Choroid plexus epithelial cell (primary cell): ENCODE data around the gene PTBP3.

Experiments used
- DNase-seq: peaks from one replicate; pipeline ENCODE4 v3.0.0-alpha.2; 2010; ENCODE audit warnings: low read depth
- H3K4me3 ChIP-seq: 2 replicates; pipeline ENCODE4 v1.5.1; 2011; ENCODE audit warnings: low read depth, mild to moderate bottlenecking, control low read depth, low read length, moderate library complexity
- CTCF ChIP-seq: conservative IDR thresholded peaks from 2 replicates; pipeline ENCODE4 v1.5.1; 2011; ENCODE audit warnings: low read depth, mild to moderate bottlenecking, control low read depth, inconsistent platforms, low read length, moderate library complexity

PTBP3 gene

DNA sequence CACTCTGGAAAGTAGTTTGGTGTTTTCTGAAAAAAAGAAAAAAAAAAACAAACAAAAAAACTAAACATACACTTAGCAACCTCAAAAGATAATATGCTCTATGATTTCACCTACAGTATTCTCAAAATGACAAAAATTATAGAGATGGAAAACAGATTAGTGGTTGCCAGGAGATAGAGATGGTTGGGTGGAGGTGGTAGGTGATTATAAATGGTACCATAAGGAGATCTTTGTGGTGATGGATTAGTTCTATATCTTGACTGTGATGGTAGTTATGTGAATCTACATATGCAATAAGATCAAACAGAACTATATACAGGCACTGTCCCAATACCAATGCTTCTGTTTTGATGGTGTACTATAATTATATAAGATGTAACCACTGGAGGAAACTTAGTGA, 32.0 kb downstream of the PTBP3 start:
- DNase-seq: no peak
- no peak overlapping the region for H3K4me3 ChIP-seq
- TF ChIP-seq CTCF: no peak

- no peak for TF ChIP-seq CTCF
- peak; percentile 76 for DNase-seq
- no peak overlapping the region for H3K4me3 ChIP-seq
Observed at GRCh38 chr9:112299514-112299913, 33.9 kb downstream of the PTBP3 start.

DNA sequence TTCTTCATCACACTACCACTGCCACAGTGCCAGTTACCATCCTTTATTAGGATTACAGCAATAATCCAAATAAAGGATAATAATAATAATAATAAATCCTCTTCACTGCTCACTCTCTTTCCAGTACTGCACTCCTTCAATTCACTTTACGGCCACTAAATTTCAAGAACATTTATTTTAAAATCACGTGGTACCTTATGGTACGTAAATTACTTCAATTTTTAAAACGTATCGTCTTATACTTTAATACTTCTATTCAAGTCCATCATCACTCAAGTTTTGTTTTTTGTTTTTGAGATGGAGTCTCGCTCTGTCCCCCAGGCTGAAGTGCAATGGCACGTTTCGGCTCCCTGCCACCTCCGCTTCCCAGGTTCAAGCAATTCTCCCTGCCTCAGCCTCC, 36.5 kb downstream of the PTBP3 start:
- no peak for DNase-seq
- no peak overlapping the region for H3K4me3 ChIP-seq
- TF ChIP-seq CTCF: no peak

GRCh38 chr9:112295174-112295573, 38.2 kb downstream of the PTBP3 start:
- no peak for DNase-seq
- TF ChIP-seq CTCF: no peak
- H3K4me3 ChIP-seq: no peak overlapping the region

DNA sequence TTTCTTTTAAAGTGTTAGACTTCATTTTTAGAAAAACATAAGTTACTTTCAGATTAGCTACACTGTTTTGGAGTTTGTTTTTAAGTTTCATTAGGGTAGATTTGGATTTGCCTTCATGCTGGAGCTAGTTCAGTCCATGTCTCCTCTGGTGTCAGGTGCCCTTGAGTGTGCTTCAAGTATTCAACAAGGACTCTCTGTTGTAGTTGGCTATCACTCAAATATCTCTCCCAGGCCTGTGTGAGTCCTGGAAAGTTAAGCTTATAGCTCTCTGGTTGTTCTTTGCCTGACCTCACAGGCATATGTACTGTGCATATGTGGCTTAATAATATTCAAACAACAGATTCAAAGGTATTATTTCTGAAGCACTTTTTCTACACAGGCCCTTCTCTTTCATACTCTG, 45.4 kb downstream of the PTBP3 start:
- no peak overlapping the region for H3K4me3 ChIP-seq
- DNase-seq: peak; percentile 83
- no peak for TF ChIP-seq CTCF

GRCh38 chr9:112286926-112287325, 46.5 kb downstream of the PTBP3 start:
- no peak overlapping the region for H3K4me3 ChIP-seq
- no peak for TF ChIP-seq CTCF
- no peak for DNase-seq

DNA sequence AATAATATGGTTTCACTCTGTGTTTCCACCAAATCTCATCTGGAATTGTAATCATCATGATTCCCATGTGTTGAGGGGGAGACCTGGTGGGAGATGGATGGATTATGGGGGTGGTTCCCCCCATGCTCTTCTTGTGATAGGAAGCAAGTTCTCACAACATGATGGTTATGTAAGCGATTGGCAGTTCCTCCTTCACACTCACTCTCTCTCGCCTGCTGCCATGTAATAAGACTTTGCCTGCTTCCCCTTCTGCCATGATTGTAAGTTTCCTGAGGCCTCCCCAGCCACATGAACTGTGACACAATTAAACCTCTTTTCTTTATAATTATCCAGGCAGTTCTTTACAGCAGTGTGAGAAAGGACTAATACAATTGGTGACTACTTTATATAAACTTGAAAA, 48.4 kb downstream of the PTBP3 start:
- H3K4me3 ChIP-seq: no peak overlapping the region
- DNase-seq: no peak
- no peak for TF ChIP-seq CTCF
